MM.1S (cell line): ENCODE results near the gene DENND5A.

Experiments used
- DNase-seq: peaks from one replicate; pipeline ENCODE4 v3.0.0-alpha.2; 2015
- H2AFZ ChIP-seq: fragments of 300-600 bp; sonication (generic); 2 replicates; pipeline ENCODE4 v1.6.0; 2016; ENCODE audit warnings: antibody characterized with exemption, low read length
- H3F3A ChIP-seq: fragments of 300-600 bp; sonication (generic); 2 replicates; pipeline ENCODE4 v1.6.1; 2016; ENCODE audit warnings: mild to moderate bottlenecking, antibody characterized with exemption, low read length, moderate library complexity, mixed read lengths; ENCODE audit not compliant: insufficient read depth
- H3K27ac ChIP-seq: fragments of 300-600 bp; sonication (generic); 2 replicates; pipeline ENCODE4 v1.5.1; 2016; ENCODE audit warnings: mild to moderate bottlenecking, low read length
- H3K27me3 ChIP-seq: fragments of 300-600 bp; sonication (generic); replicated peaks from 2 replicates; pipeline ENCODE4 v1.6.0; 2016; ENCODE audit warnings: low read length; ENCODE audit not compliant: insufficient read depth
- H3K36me3 ChIP-seq: fragments of 300-600 bp; sonication (generic); replicated peaks from 2 replicates; pipeline ENCODE4 v1.6.1; 2016; ENCODE audit warnings: mild to moderate bottlenecking, low read length, mixed read lengths; ENCODE audit not compliant: insufficient read depth
- H3K4me1 ChIP-seq: fragments of 300-600 bp; sonication (generic); 2 replicates; pipeline ENCODE4 v1.6.1; 2016; ENCODE audit warnings: low read length, mixed read lengths
- H3K4me2 ChIP-seq: fragments of 300-600 bp; sonication (generic); 2 replicates; pipeline ENCODE4 v1.6.0; 2016; ENCODE audit warnings: low read depth, low read length
- H3K4me3 ChIP-seq: fragments of 300-600 bp; sonication (generic); 2 replicates; pipeline ENCODE4 v1.5.1; 2016; ENCODE audit warnings: low read length, mixed read lengths
- H3K79me2 ChIP-seq: fragments of 300-600 bp; sonication (generic); 2 replicates; pipeline ENCODE4 v1.6.1; 2016; ENCODE audit warnings: mixed run types, low read length, mixed read lengths
- H3K9ac ChIP-seq: fragments of 300-600 bp; sonication (generic); 2 replicates; pipeline ENCODE4 v1.6.1; 2016; ENCODE audit warnings: low read length, mixed read lengths
- H3K9me2 ChIP-seq: fragments of 300-600 bp; sonication (generic); replicated peaks from 2 replicates; pipeline ENCODE4 v1.6.1; 2016; ENCODE audit warnings: mild to moderate bottlenecking, low read length, mixed read lengths; ENCODE audit not compliant: insufficient read depth
- H3K9me3 ChIP-seq: fragments of 300-600 bp; sonication (generic); replicated peaks from 2 replicates; pipeline ENCODE4 v1.6.1; 2016; ENCODE audit warnings: mild to moderate bottlenecking, low read length, mixed read lengths; ENCODE audit not compliant: insufficient read depth
- H4K20me1 ChIP-seq: fragments of 300-600 bp; sonication (generic); 2 replicates; pipeline ENCODE4 v1.6.1; 2016; ENCODE audit warnings: mild to moderate bottlenecking, low read length, moderate library complexity, mixed read lengths; ENCODE audit not compliant: insufficient read depth
- CTCF ChIP-seq: fragments of 300-600 bp; sonication (generic); IDR thresholded peaks from 2 replicates; pipeline ENCODE4 v1.5.1; 2016; ENCODE audit warnings: antibody characterized with exemption, low read length, mixed read lengths
- EZH2 ChIP-seq: fragments of 300-600 bp; sonication (generic); optimal IDR thresholded peaks from 2 replicates; pipeline ENCODE3; 2017; ENCODE audit warnings: low read depth, mild to moderate bottlenecking, antibody characterized with exemption, low read length, mixed read lengths
- EZH2phosphoT487 ChIP-seq: fragments of 300-600 bp; sonication (generic); IDR thresholded peaks from 2 replicates; pipeline ENCODE4 v1.6.1; 2018; ENCODE audit warnings: antibody characterized with exemption, low read length

DENND5A gene

GRCh38 chr11:9280655-9281301, 15.6 kb upstream of the DENND5A start:
- Histone ChIP-seq H3K9me3 (no peaks in the 10 kb centered on the region), H3K27ac (no peak overlapping the region), H3K9me2 (no peaks in the 10 kb centered on the region), H3K27me3 (no peaks in the 10 kb centered on the region), H3F3A (peaks cover 18% of the 10 kb centered on the region), H3K36me3 (no peaks in the 10 kb centered on the region; the same call in 1 of the 2 replicates), H3K4me3 (no peak overlapping the region), H4K20me1 (no peaks in the 10 kb centered on the region; the same call in 1 of the 2 replicates), H2AFZ (no peak overlapping the region), H3K9ac (no peak overlapping the region), H3K4me1 (peaks cover 13% of the 10 kb centered on the region), H3K79me2 (no peaks in the 10 kb centered on the region), H3K4me2 (peak overlapping the region; percentile 20; the same call in 1 of the 2 replicates)
- DNase-seq, result peak; percentile 92
- TF ChIP-seq CTCF, result no peak
- TF ChIP-seq EZH2, result no peak
- TF ChIP-seq EZH2phosphoT487, result no peak

- no peak for TF ChIP-seq EZH2
- Histone ChIP-seq H3K79me2 (no peaks in the 10 kb centered on the region), H3K36me3 (no peaks in the 10 kb centered on the region)
Observed at GRCh38 chr11:9277176-9277575, 12.0 kb upstream of the DENND5A start.

GRCh38 chr11:9276571-9276970, 11.4 kb upstream of the DENND5A start:
- no peak for TF ChIP-seq EZH2
- no peak for TF ChIP-seq EZH2phosphoT487
- TF ChIP-seq CTCF, result no peak
- Histone ChIP-seq H3K9me3 (no peaks in the 10 kb centered on the region), H3K27me3 (no peaks in the 10 kb centered on the region), H3K9ac (no peak overlapping the region), H3K79me2 (no peaks in the 10 kb centered on the region), H3K4me1 (peaks cover 13% of the 10 kb centered on the region), H3K9me2 (no peaks in the 10 kb centered on the region), H2AFZ (no peak overlapping the region), H4K20me1 (no peaks in the 10 kb centered on the region; the same call in 1 of the 2 replicates), H3K4me3 (no peak overlapping the region), H3K27ac (no peak overlapping the region), H3F3A (peaks cover 13% of the 10 kb centered on the region), H3K36me3 (no peaks in the 10 kb centered on the region), H3K4me2 (no peak overlapping the region)
- DNase-seq, result no peak

More at GRCh38 chr11:9277176-9277575, 12.0 kb upstream of the DENND5A start:
- Histone ChIP-seq H3K9me2 (no peaks in the 10 kb centered on the region), H3F3A (peaks cover 15% of the 10 kb centered on the region), H2AFZ (no peak overlapping the region), H4K20me1 (no peaks in the 10 kb centered on the region; the same call in 1 of the 2 replicates), H3K27me3 (no peaks in the 10 kb centered on the region), H3K9ac (no peak overlapping the region), H3K9me3 (no peaks in the 10 kb centered on the region), H3K4me2 (no peak overlapping the region), H3K4me3 (no peak overlapping the region), H3K4me1 (peaks cover 13% of the 10 kb centered on the region), H3K27ac (no peak overlapping the region)
- no peak for DNase-seq

GRCh38 chr11:9274499-9275258, 9.5 kb upstream of the DENND5A start:
- TF ChIP-seq CTCF (no peak), EZH2 (no peak), EZH2phosphoT487 (no peak)
- Histone ChIP-seq H3K4me3 (no peak overlapping the region), H3K36me3 (no peaks in the 10 kb centered on the region), H3K9me2 (no peaks in the 10 kb centered on the region), H3K4me1 (no peaks in the 10 kb centered on the region), H3K9me3 (no peaks in the 10 kb centered on the region), H4K20me1 (no peaks in the 10 kb centered on the region), H3K79me2 (no peaks in the 10 kb centered on the region), H3K9ac (no peak overlapping the region), H3K27ac (no peak overlapping the region), H3K27me3 (no peaks in the 10 kb centered on the region), H2AFZ (no peak overlapping the region), H3F3A (no peaks in the 10 kb centered on the region), H3K4me2 (no peak overlapping the region)
- no peak for DNase-seq
